Liver (tissue), 9 donors: Measurements from ENCODE around the gene SGSH. TPM values are rescaled to one million over a fixed set of nuclear protein-coding genes. Genes with fewer than 3 reads are reported as not detected.

Source experiments
- DNase-seq: peaks from one replicate; pipeline ENCODE4 v3.0.0-alpha.2; 2017; ENCODE audit warnings: low spot score
- H3K27ac ChIP-seq, 2 donors: one replicate each; pipeline ENCODE4 v1.7.0; 2013; ENCODE audit warnings: inconsistent platforms in 2 of 2, low read length in 2 of 2, control low read depth in 1 of 2, low read depth in 1 of 2, mild to moderate bottlenecking in 1 of 2
- H3K27me3 ChIP-seq, 4 donors: one replicate each; pipeline versions ENCODE4 v1.6.1 to v1.7.0; 2013; ENCODE audit warnings: low read length in 3 of 4, inconsistent platforms in 1 of 4, mild to moderate bottlenecking in 1 of 4, moderate library complexity in 1 of 4; ENCODE audit not compliant: control insufficient read depth in 4 of 4, insufficient read depth in 4 of 4
- H3K36me3 ChIP-seq, 4 donors: one replicate each; pipeline versions ENCODE4 v1.6.1 to v1.7.0; 2013; ENCODE audit warnings: low read length in 3 of 4, mild to moderate bottlenecking in 3 of 4, low read depth in 1 of 4, moderate library complexity in 1 of 4; ENCODE audit not compliant: control insufficient read depth in 4 of 4, insufficient read depth in 3 of 4
- H3K4me1 ChIP-seq, 4 donors: one replicate each; pipeline versions ENCODE4 v1.6.1 to v1.7.0; 2013; ENCODE audit warnings: low read length in 3 of 4, mild to moderate bottlenecking in 3 of 4, moderate library complexity in 1 of 4; ENCODE audit not compliant: control insufficient read depth in 4 of 4, insufficient read depth in 4 of 4
- H3K4me3 ChIP-seq, 3 donors: one replicate each; pipeline versions ENCODE4 v1.6.1 to v1.7.0; 2013; ENCODE audit warnings: low read length in 3 of 3, control low read depth in 1 of 3, low read depth in 1 of 3, mild to moderate bottlenecking in 1 of 3
- H3K9ac ChIP-seq, 2 donors: one replicate each; pipeline ENCODE4 v1.7.0; 2013; ENCODE audit warnings: low read length in 2 of 2, mild to moderate bottlenecking in 2 of 2, moderate library complexity in 2 of 2, control low read depth in 1 of 2, low read depth in 1 of 2
- H3K9me3 ChIP-seq, 4 donors: one replicate each; pipeline versions ENCODE4 v1.6.1 to v1.7.0; 2013; ENCODE audit warnings: low read length in 3 of 4; ENCODE audit not compliant: control insufficient read depth in 4 of 4
- FOXA1 ChIP-seq: IDR thresholded peaks from 2 replicates; pipeline ENCODE4 v1.6.1; 2016; ENCODE audit warnings: antibody characterized with exemption
- HNF4A ChIP-seq, 2 donors: conservative IDR thresholded peaks; 2 replicates each; pipeline ENCODE4 v1.6.1; 2016; ENCODE audit warnings: antibody characterized with exemption in 2 of 2, mild to moderate bottlenecking in 2 of 2
- RAD21 ChIP-seq, 2 donors: IDR thresholded peaks; 2 replicates each; pipeline ENCODE4 v1.6.1; 2016; ENCODE audit warnings: antibody characterized with exemption in 2 of 2, mild to moderate bottlenecking in 2 of 2
- REST ChIP-seq: IDR thresholded peaks from 2 replicates; pipeline ENCODE4 v1.6.1; 2016; ENCODE audit warnings: antibody characterized with exemption, mild to moderate bottlenecking
- RXRA ChIP-seq, 2 donors: IDR thresholded peaks; 2 replicates each; pipeline ENCODE4 v1.6.1; 2017 to 2018; ENCODE audit warnings: antibody characterized with exemption in 2 of 2, mild to moderate bottlenecking in 1 of 2
- TAF1 ChIP-seq: conservative IDR thresholded peaks from 2 replicates; pipeline ENCODE4 v1.6.1; 2016; ENCODE audit warnings: antibody characterized with exemption, mild to moderate bottlenecking
- YY1 ChIP-seq: IDR thresholded peaks from 2 replicates; pipeline ENCODE4 v1.6.1; 2016; ENCODE audit warnings: antibody characterized with exemption, mild to moderate bottlenecking
- ZBTB33 ChIP-seq: IDR thresholded peaks from 2 replicates; pipeline ENCODE4 v1.6.1; 2016; ENCODE audit warnings: antibody characterized with exemption
- WGBS: extraction: QIAGEN DNeasy Blood & Tissue Kit; methylation state at CpG from one replicate; pipeline ENCODE4 v1.1.7; 2013; 5-methylcytosine and 5-hydroxymethylcytosine counted together
- polyA plus RNA-seq, 2 donors: library from polyadenylated mRNA; stranded (reverse) in 1 of 2; unstranded in 1 of 2; fragments of 200-250 nt in 1 of 2; fragments of >200 nt in 1 of 2; fragmentation: Nextera tagmentation in 1 of 2; extraction: Ambion mirVana in 1 of 2; gene quantifications; one replicate each; pipeline versions ENCODE4 v1.2.1 to v1.2.3, GENCODE V29; 2013 to 2015
- total RNA-seq, 2 donors: library from RNA; depleted of rRNA; stranded (reverse); fragments of >200 nt; gene quantifications; one replicate each; pipeline ENCODE4 v1.2.3, GENCODE V29; 2014
- donor health status: healthy.
- donor health status: healthy.
- donor health status: healthy.
- donor health status: healthy.
- donor health status: healthy.

The SGSH gene
- total and polyA plus RNA-seq, 4 donors: 5.8 to 19.8 (median 12.9) TPM

- TF ChIP-seq REST: no peak
- no peak for TF ChIP-seq FOXA1
These were observed 32.6 kb downstream of the SGSH start (continued) for GRCh38 chr17:80187515-80187941.

DNA sequence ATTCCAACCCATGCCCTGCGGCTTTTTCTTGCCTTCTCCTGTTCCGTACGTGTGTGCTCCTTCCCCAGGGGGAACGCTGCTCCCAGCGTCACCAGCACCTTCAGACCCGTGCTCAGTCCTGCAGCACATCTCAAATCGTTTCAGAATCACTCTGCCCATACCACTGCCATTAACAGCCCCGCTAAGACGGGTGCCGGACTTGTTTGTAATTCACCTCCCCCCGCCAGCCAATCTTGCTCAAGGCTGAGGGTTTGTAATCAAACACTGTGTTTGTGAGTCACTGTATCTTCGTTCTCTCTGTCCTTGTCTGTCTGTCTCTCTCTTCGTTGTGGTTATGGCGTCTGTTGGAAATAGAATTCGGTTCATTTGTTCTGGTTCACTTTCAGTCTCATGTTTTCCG, 33.0 kb downstream of the SGSH start:
- Histone ChIP-seq H3K4me3 (no peak overlapping the region), H3K36me3 (no peaks in the 10 kb centered on the region), H3K9me3 (no peaks in the 10 kb centered on the region), H3K4me1 (no peaks in the 10 kb centered on the region), H3K27me3 (no peaks in the 10 kb centered on the region), H3K27ac (no peak overlapping the region), H3K9ac (no peak overlapping the region)
- DNase-seq: no peak
- 71% methylated on average over 16 of the region's 16 CpGs for WGBS
- TF ChIP-seq FOXA1: no peak

GRCh38 chr17:80185968-80186367, 34.2 kb downstream of the SGSH start:
- WGBS: 92% methylated on average over 9 of the region's 9 CpGs
- TF ChIP-seq ZBTB33: no peak
- TF ChIP-seq RAD21 (IDR thresholded peaks at IDR 0.05): no peak
- TF ChIP-seq TAF1: no peak
- no peak for TF ChIP-seq HNF4A (conservative IDR thresholded peaks at IDR 0.05)
- no peak for TF ChIP-seq REST
- TF ChIP-seq FOXA1: no peak
- TF ChIP-seq YY1: no peak
- no peak for TF ChIP-seq RXRA (IDR thresholded peaks at IDR 0.05)
- no peaks in the 10 kb centered on the region for H3K27me3 ChIP-seq
- no peak overlapping the region for H3K9ac ChIP-seq
- no peaks in the 10 kb centered on the region for H3K4me1 ChIP-seq
- no peak overlapping the region for H3K27ac ChIP-seq
- H3K9me3 ChIP-seq: no peaks in the 10 kb centered on the region
- no peak overlapping the region for H3K4me3 ChIP-seq
- H3K36me3 ChIP-seq: no peaks in the 10 kb centered on the region
- no peak for DNase-seq
